ENCODE data around the gene YWHAH. TPM values are rescaled to one million over a fixed set of nuclear protein-coding genes. Genes with fewer than 3 reads are reported as not detected.

YWHAH gene
- total RNA-seq, 1 donor from 2014 or later: 250 TPM

GRCh38 chr22:31906086-31906485 is 38.2 kb upstream of the YWHAH start:
- H3K36me3 Mint-ChIP-seq (ENCODE audit: unreplicated experiment): no peaks in the 10 kb centered on the region
- DNase-seq: no peak
- no peaks in the 10 kb centered on the region for H3K9me3 Mint-ChIP-seq (ENCODE audit: unreplicated experiment)
- no peak overlapping the region for H3K4me3 Mint-ChIP-seq (ENCODE audit: unreplicated experiment)
- H3K27me3 Mint-ChIP-seq (ENCODE audit: unreplicated experiment): peaks cover 3% of the 10 kb centered on the region
- TF ChIP-seq CTCF (IDR thresholded peaks at IDR 0.05; ENCODE audit: partially characterized antibody, unreplicated experiment): no peak
- H3K4me1 Mint-ChIP-seq (ENCODE audit: low read depth, unreplicated experiment): peaks cover 5% of the 10 kb centered on the region
- H3K27ac Mint-ChIP-seq (ENCODE audit: unreplicated experiment): no peak overlapping the region

- Mint-ChIP-seq H3K4me1 (ENCODE audit: low read depth, unreplicated experiment) (peaks cover 5% of the 10 kb centered on the region), H3K9me3 (ENCODE audit: unreplicated experiment) (no peaks in the 10 kb centered on the region), H3K27ac (ENCODE audit: unreplicated experiment) (no peak overlapping the region), H3K4me3 (ENCODE audit: unreplicated experiment) (no peak overlapping the region), H3K36me3 (ENCODE audit: unreplicated experiment) (no peaks in the 10 kb centered on the region), H3K27me3 (ENCODE audit: unreplicated experiment) (peaks cover 3% of the 10 kb centered on the region)
- DNase-seq: no peak
- TF ChIP-seq CTCF (IDR thresholded peaks at IDR 0.05; ENCODE audit: partially characterized antibody, unreplicated experiment): no peak
Observed at GRCh38 chr22:31906569-31906968, 37.8 kb upstream of the YWHAH start.

DNA sequence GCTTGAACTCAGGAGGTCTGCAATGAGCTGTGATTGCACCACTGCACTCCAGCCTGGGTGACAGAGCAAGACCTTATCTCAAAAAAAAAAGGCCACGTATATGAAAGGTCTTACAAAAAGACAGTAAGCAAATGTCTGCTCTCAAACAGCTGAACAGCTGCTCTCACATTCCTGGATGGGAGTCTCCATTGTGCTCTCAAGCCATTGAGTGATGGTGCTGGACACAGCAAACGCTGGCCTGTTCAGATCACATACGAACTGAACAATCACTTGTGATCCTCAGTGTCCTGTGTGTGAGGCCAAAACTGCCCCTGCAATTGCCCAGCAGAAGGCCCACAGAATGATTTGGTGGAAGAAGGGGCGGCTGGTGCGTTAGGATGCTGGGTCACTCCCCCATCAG is 34.4 kb upstream of the YWHAH start:
- H3K27ac Mint-ChIP-seq (ENCODE audit: unreplicated experiment): no peak overlapping the region

DNA sequence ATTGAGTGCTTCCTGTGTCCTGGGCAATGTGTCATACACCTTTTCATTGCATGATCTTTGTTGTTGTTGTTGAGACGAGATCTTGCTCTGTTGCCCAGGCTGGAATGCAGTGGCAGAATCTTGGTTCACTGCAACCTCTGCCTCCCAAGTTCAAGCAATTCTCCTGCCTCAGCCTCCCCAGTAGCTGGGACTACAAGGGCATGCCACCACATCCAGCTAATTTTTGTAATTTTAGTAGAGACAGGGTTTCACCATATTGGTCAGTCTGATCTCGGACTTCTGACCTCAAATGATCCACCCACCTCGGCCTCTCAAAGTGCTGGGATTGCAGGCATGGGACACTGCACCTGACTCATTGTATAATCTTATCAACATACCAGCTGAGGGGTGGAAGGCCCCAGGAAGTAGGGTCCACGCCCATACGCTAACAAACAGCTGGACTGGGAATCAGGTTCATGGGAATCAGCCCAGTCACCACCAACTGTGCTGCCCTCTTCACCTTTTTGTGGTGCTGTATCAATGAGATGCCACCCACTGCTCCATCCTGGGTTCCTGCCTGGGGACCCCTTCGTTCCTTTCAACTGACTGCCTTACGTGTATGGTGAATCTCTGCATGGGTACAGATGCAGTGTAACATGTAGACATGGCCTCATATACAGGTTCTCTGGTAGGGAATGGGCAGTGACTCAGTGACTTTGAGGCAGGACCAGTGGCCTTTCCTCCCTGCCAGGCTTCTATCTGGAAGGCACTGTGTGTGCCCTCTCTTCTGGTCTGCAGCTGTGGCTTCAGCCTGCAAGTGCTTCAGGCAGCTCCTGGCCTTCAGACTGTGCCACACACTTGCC is 32.5 kb upstream of the YWHAH start:
- Mint-ChIP-seq H3K9me3 (ENCODE audit: unreplicated experiment) (no peaks in the 10 kb centered on the region), H3K36me3 (ENCODE audit: unreplicated experiment) (no peaks in the 10 kb centered on the region)
- no peak for TF ChIP-seq CTCF (IDR thresholded peaks at IDR 0.05; ENCODE audit: partially characterized antibody, unreplicated experiment)

More for the DNA sequence above, 34.4 kb upstream of the YWHAH start:
- peaks cover 6% of the 10 kb centered on the region for H3K27me3 Mint-ChIP-seq (ENCODE audit: unreplicated experiment)
- TF ChIP-seq CTCF (IDR thresholded peaks at IDR 0.05; ENCODE audit: partially characterized antibody, unreplicated experiment): no peak
- no peak overlapping the region for H3K4me3 Mint-ChIP-seq (ENCODE audit: unreplicated experiment)
- peaks cover 5% of the 10 kb centered on the region for H3K4me1 Mint-ChIP-seq (ENCODE audit: low read depth, unreplicated experiment)
- no peaks in the 10 kb centered on the region for H3K9me3 Mint-ChIP-seq (ENCODE audit: unreplicated experiment)
- no peaks in the 10 kb centered on the region for H3K36me3 Mint-ChIP-seq (ENCODE audit: unreplicated experiment)
- no peak for DNase-seq

GRCh38 chr22:31912407-31912743 is 32.0 kb upstream of the YWHAH start:
- H3K4me1 Mint-ChIP-seq (ENCODE audit: low read depth, unreplicated experiment): no peaks in the 10 kb centered on the region
- no peak for DNase-seq
- no peaks in the 10 kb centered on the region for H3K9me3 Mint-ChIP-seq (ENCODE audit: unreplicated experiment)
- no peaks in the 10 kb centered on the region for H3K36me3 Mint-ChIP-seq (ENCODE audit: unreplicated experiment)
- TF ChIP-seq CTCF (IDR thresholded peaks at IDR 0.05; ENCODE audit: partially characterized antibody, unreplicated experiment): no peak
- no peak overlapping the region for H3K4me3 Mint-ChIP-seq (ENCODE audit: unreplicated experiment)
- H3K27me3 Mint-ChIP-seq (ENCODE audit: unreplicated experiment): peaks cover 3% of the 10 kb centered on the region
- no peak overlapping the region for H3K27ac Mint-ChIP-seq (ENCODE audit: unreplicated experiment)

More for the DNA sequence above, 32.5 kb upstream of the YWHAH start:
- no peak overlapping the region for H3K4me3 Mint-ChIP-seq (ENCODE audit: unreplicated experiment)
- DNase-seq: no peak
- H3K4me1 Mint-ChIP-seq (ENCODE audit: low read depth, unreplicated experiment): peaks cover 2% of the 10 kb centered on the region
- H3K27ac Mint-ChIP-seq (ENCODE audit: unreplicated experiment): no peak overlapping the region
- peaks cover 3% of the 10 kb centered on the region for H3K27me3 Mint-ChIP-seq (ENCODE audit: unreplicated experiment)
